CD4-positive, alpha-beta T cell (primary cell): ENCODE data around the gene KMT2D. TPM values are rescaled to one million over a fixed set of nuclear protein-coding genes. Genes with fewer than 3 reads are reported as not detected.

Experiments
- ATAC-seq: fragments of 200-7000 bp; cut with Tn5 transposase; one replicate; pipeline ENCODE4 v1.10.0; 2022; ENCODE audit warnings: mild to moderate bottlenecking; ENCODE audit not compliant: poor library complexity
- CTCF ChIA-PET: fragments of 350-600 bp; sonication (Branson Sonifier 250); formaldehyde crosslinking; loops from one replicate; lab custom pipeline; 2021; ENCODE audit warnings: antibody characterized with exemption, inconsistent platforms; lab: Charles Lee
- POLR2A ChIA-PET: fragments of 350-600 bp; sonication (Branson Sonifier 250); formaldehyde crosslinking; loops from one replicate; lab custom pipeline; 2021; ENCODE audit warnings: antibody characterized with exemption, inconsistent platforms; lab: Charles Lee
- DNase-seq, 14 experiments: peaks; one replicate each; pipeline ENCODE4 v3.0.0-alpha.2; 2013 to 2020; ENCODE audit warnings: mixed read lengths in 2 of 14
- H3K27ac ChIP-seq, 2 donors: one replicate each; pipeline versions ENCODE4 v1.5.1 to v1.7.0; 2013; ENCODE audit warnings: low read length in 2 of 2, low read depth in 1 of 2, mild to moderate bottlenecking in 1 of 2
- H3K27me3 ChIP-seq, 2 experiments: 1 replicate in 1 of 2; 2 replicates in 1 of 2; pipeline versions ENCODE4 v1.6.1 to v1.7.0; 2013; ENCODE audit warnings: low read length in 2 of 2, control low read depth in 1 of 2, mild to moderate bottlenecking in 1 of 2, moderate library complexity in 1 of 2; ENCODE audit not compliant: insufficient read depth in 2 of 2, control insufficient read depth in 1 of 2
- H3K36me3 ChIP-seq: one replicate; pipeline ENCODE4 v1.6.1; 2013; ENCODE audit warnings: low read length, control low read depth; ENCODE audit not compliant: insufficient read depth
- H3K4me1 ChIP-seq: one replicate; pipeline ENCODE4 v1.6.1; 2013; ENCODE audit warnings: low read length, control low read depth; ENCODE audit not compliant: insufficient read depth
- H3K4me3 ChIP-seq: one replicate; pipeline ENCODE4 v1.5.1; 2013; ENCODE audit warnings: mild to moderate bottlenecking, low read length, moderate library complexity
- H3K9me3 ChIP-seq, 2 experiments: 1 replicate in 1 of 2; 2 replicates in 1 of 2; pipeline versions ENCODE4 v1.6.1 to v1.7.0; 2013; ENCODE audit warnings: low read length in 2 of 2, mild to moderate bottlenecking in 2 of 2, control low read depth in 1 of 2, moderate library complexity in 1 of 2; ENCODE audit not compliant: control insufficient read depth in 1 of 2, insufficient read depth in 1 of 2
- H3K27ac Mint-ChIP-seq: one replicate; pipeline ENCODE4 v1.8.0; 2020; ENCODE audit warnings: mixed read lengths
- H3K27me3 Mint-ChIP-seq: one replicate; pipeline ENCODE4 v1.8.0; 2021; ENCODE audit warnings: mixed read lengths
- H3K36me3 Mint-ChIP-seq: one replicate; pipeline ENCODE4 v1.8.0; 2021; ENCODE audit warnings: low read depth, mixed read lengths
- H3K4me1 Mint-ChIP-seq: one replicate; pipeline ENCODE4 v1.8.0; 2021; ENCODE audit warnings: low read depth, mixed read lengths
- H3K4me3 Mint-ChIP-seq: one replicate; pipeline ENCODE4 v1.8.0; 2020; ENCODE audit warnings: mild to moderate bottlenecking, mixed read lengths
- H3K9me3 Mint-ChIP-seq: one replicate; pipeline ENCODE4 v1.8.0; 2020; ENCODE audit warnings: mixed read lengths
- intact Hi-C, 2 experiments: fragments of 100-400 bp; cut with DNase I in 1 of 2; cut with micrococcal nuclease in 1 of 2; formaldehyde crosslinking; loops; one replicate each; pipeline versions ENCODE4 v1.15.1 to v1.9.0; 2023 to 2025; cut with DNase I, micrococcal nuclease
- total RNA-seq, 174 experiments: library from RNA in 2 of 174; stranded (reverse) in 2 of 174; gene quantifications; one replicate each; pipeline ENCODE4 v1.2.3 and lab custom pipeline; 2021 to 2026
- TF ChIP-seq, protein P1 (sequence below): fragments of 200-600 bp; IDR thresholded peaks from one replicate; pipeline ENCODE4 v1.8.0; 2022; ENCODE audit warnings: antibody characterized with exemption, mild to moderate bottlenecking

Gene KMT2D
- total RNA-seq, 2 experiments from 2014 or later = 107 to 110 TPM

DNA sequence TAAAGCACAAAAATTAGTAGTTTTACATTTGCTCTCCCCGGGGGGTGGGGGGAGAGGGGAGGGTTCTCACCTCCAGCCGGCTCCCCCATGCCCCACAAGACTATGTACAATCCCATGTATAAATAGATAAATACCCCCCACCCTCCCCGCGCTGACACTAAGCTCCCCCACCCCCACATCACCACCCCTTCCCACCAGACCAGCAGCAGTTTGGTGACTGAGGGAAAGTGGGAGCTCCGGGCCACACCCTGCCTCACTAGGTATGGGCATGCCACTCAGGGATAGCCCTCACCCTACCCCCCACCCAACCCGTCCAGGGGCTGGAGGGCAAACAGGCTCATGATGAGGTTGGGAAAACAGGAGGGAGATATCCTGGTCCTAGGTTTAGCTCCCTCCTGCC is 40.2 kb downstream of the KMT2D start:
- ChIA-PET POLR2A (interaction anchor here (0.7 to 1.9 kb wide), 9 partner anchors 8 to 111 kb away, joined by 3 to 6 read pairs (median 4); partner anchors contain the start of genes DDN, RHEBL1 and TUBA1B), CTCF (interaction anchor here (0.9 to 2.9 kb wide), 7 partner anchors 9 to 78 kb away, joined by 3 to 39 read pairs (median 5); partner anchors contain the start of genes ARF3 and WNT1)
- Mint-ChIP-seq H3K27ac (peak overlapping the region; percentile 99), H3K4me3 (no peak overlapping the region), H3K27me3 (no peaks in the 10 kb centered on the region), H3K9me3 (no peaks in the 10 kb centered on the region), H3K4me1 (peaks cover 36% of the 10 kb centered on the region), H3K36me3 (peaks cover 76% of the 10 kb centered on the region)
- peak overlapping the region in 1 of 2 donors; percentile 30 for H3K27ac ChIP-seq
- peaks cover 48% of the 10 kb centered on the region for H3K36me3 ChIP-seq
- no peaks in the 10 kb centered on the region for H3K27me3 ChIP-seq
- H3K9me3 ChIP-seq = no peaks in the 10 kb centered on the region
- peaks cover 27% of the 10 kb centered on the region for H3K4me1 ChIP-seq
- TF ChIP-seq, protein P1, sequence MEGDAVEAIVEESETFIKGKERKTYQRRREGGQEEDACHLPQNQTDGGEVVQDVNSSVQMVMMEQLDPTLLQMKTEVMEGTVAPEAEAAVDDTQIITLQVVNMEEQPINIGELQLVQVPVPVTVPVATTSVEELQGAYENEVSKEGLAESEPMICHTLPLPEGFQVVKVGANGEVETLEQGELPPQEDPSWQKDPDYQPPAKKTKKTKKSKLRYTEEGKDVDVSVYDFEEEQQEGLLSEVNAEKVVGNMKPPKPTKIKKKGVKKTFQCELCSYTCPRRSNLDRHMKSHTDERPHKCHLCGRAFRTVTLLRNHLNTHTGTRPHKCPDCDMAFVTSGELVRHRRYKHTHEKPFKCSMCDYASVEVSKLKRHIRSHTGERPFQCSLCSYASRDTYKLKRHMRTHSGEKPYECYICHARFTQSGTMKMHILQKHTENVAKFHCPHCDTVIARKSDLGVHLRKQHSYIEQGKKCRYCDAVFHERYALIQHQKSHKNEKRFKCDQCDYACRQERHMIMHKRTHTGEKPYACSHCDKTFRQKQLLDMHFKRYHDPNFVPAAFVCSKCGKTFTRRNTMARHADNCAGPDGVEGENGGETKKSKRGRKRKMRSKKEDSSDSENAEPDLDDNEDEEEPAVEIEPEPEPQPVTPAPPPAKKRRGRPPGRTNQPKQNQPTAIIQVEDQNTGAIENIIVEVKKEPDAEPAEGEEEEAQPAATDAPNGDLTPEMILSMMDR = no peak
- intact Hi-C loops = loop anchor here in 1 of 2 experiments (2.0 kb wide), 1 partner anchor 36 kb away; no protein-coding TSS in a partner anchor
- no peak for DNase-seq
- ATAC-seq = no peak
- H3K4me3 ChIP-seq = no peak overlapping the region

DNA sequence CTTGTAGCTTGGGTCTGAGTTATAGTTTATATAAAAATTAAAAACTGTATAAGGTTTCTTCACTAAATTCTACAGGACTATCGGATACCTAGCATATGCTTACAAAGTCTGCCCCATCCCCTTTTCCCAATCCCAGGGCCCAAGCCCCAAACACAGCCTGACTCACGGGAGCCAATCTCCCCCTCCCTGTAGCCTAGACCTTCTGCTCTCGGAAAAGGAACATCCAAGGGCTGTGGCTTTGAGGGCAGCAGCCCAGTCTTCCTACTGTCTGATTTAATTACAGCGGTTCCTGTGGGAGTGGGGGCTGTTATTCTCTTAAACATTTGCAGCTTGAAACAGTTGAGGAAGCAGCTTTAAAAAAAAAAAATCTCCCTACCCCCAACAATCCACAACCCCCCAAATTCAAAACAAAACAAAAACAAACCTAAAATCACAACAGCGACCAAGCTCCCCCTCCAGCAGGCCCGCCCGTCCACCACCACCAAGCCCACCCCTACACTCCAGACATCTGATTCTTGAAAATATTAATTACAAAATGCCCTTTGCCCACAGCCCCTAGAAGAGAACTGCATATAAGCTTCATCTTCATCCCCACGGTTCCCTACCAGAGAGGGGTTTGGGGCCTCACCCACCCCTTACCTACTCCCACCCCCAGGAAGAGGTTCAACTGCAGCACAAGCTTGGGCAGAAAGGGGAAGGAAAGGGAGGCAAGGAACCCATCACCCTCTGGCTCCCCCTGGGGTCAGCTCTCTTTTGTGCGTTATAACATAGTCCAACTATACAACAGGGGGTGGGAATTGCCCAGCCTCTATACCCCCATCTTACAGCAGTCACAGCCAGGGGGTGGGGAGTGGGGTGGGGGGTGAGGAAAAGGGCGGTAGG is 40.9 kb downstream of the KMT2D start:
- intact Hi-C loops = loop anchor here (2.0 kb wide), 2 partner anchors 37 to 167 kb away; partner anchors contain the start of gene DDX23 (in 1 of the 2)
- peak overlapping the region; percentile 97 for H3K4me3 Mint-ChIP-seq
- peak in 8 of 14 experiments; percentile 13 to 78 (median 35) for DNase-seq
- Histone ChIP-seq H3K27ac (peak overlapping the region; percentile 94 to 97), H3K36me3 (peaks cover 41% of the 10 kb centered on the region), H3K9me3 (no peaks in the 10 kb centered on the region), H3K27me3 (no peaks in the 10 kb centered on the region), H3K4me1 (peaks cover 27% of the 10 kb centered on the region), H3K4me3 (peak overlapping the region; percentile 73)
- ATAC-seq = no peak
- CTCF ChIA-PET = interaction anchor here (0.6 to 2.9 kb wide), 15 partner anchors 9 to 266 kb away, joined by 3 to 39 read pairs (median 5); partner anchors contain the start of genes ARF3, DDN and WNT1
- peaks cover 43% of the 10 kb centered on the region for H3K4me1 Mint-ChIP-seq
- H3K9me3 Mint-ChIP-seq = no peaks in the 10 kb centered on the region
- H3K27me3 Mint-ChIP-seq = no peaks in the 10 kb centered on the region
- POLR2A ChIA-PET = interaction anchor here (0.7 to 1.9 kb wide), 11 partner anchors 9 to 721 kb away, joined by 3 to 6 read pairs (median 4); partner anchors contain the start of genes DDN, RHEBL1, TMBIM6 and TUBA1B
- H3K36me3 Mint-ChIP-seq = peaks cover 75% of the 10 kb centered on the region
- TF ChIP-seq, protein P1 = peak; percentile 28
- H3K27ac Mint-ChIP-seq = peak overlapping the region; percentile 99

DNA sequence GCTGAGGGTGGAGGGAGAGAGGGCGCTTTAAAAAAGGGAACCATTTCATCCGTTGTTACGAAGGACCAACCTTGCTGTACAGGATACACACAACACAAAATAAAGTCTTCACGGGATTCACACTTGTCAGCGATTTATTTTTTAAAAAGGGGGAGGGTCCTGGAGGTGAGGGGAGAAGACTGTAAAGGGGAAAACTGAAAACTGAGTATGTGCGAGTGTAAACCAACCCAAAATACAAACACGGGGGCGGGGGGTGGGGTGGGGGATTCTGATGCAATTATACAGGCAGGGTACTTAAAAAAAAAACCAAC is 41.5 kb downstream of the KMT2D start:
- no peaks in the 10 kb centered on the region for H3K27me3 ChIP-seq
- intact Hi-C loops = loop anchor here in 1 of 2 experiments (2.0 kb wide), 2 partner anchors 38 to 166 kb away; partner anchors contain the start of gene DDX23
- Mint-ChIP-seq H3K27me3 (no peaks in the 10 kb centered on the region), H3K27ac (peak overlapping the region; percentile 99), H3K36me3 (peaks cover 74% of the 10 kb centered on the region), H3K4me1 (peaks cover 49% of the 10 kb centered on the region), H3K4me3 (peak overlapping the region; percentile 97), H3K9me3 (no peaks in the 10 kb centered on the region)
- peaks cover 37% of the 10 kb centered on the region for H3K36me3 ChIP-seq
- H3K4me3 ChIP-seq = peak overlapping the region; percentile 73
- peaks cover 27% of the 10 kb centered on the region for H3K4me1 ChIP-seq
- ChIA-PET POLR2A (interaction anchor here (0.9 to 1.9 kb wide), 5 partner anchors 22 to 722 kb away, joined by 3 to 5 read pairs (median 4); partner anchors contain the start of genes RHEBL1, TMBIM6 and TUBA1B), CTCF (interaction anchor here (0.6 to 2.9 kb wide), 13 partner anchors 10 to 266 kb away, joined by 3 to 39 read pairs (median 4); partner anchors contain the start of genes DDN and WNT1)
- peak overlapping the region; percentile 94 to 97 for H3K27ac ChIP-seq
- TF ChIP-seq, protein P1 = no peak
- DNase-seq = no peak
- peak; percentile 32 for ATAC-seq
- no peaks in the 10 kb centered on the region for H3K9me3 ChIP-seq
